Measurements from ENCODE around the gene MACROD2.

MACROD2 gene

DNA sequence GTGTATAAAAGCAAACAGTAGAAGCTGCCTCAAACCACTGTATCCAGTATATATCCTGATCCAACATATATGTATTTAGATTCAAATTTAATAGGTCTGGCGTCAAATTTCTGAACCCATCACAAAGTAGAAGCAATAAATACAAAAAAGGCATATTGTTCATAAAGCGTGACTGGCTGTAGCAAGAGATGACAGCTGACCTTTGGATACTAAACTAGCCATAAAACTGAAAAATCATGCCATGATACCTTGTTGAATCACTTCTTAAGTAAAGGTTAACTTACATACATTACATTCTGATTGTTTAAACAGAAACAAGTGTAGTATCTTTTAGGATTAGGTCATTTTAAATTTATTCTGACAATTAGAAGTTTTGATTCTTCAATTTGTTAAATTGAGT, 714.1 kb downstream of the MACROD2 start:
- no peak for DNase-seq (ENCODE audit: low read depth in 2 of 2)

DNA sequence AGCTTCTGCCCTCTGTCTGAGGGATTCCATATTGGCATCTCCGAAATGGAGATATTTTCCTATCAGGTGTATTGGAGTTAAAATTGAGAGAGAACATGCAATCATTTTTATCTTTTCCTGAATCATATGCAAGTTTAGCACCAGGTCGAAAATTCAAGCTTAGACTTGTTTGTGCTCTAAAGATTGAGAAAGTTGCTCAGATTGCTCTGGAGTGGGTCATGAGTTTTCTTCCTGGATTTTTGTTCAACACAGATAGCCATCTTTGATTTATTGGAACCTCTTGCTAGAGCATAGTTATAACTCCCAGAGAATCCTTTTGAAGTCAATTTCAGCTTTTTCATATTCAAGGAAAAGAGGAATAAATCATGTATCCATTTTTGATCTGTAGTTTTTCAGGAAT, 715.6 kb downstream of the MACROD2 start:
- DNase-seq (ENCODE audit: low read depth in 2 of 2) = no peak

DNA sequence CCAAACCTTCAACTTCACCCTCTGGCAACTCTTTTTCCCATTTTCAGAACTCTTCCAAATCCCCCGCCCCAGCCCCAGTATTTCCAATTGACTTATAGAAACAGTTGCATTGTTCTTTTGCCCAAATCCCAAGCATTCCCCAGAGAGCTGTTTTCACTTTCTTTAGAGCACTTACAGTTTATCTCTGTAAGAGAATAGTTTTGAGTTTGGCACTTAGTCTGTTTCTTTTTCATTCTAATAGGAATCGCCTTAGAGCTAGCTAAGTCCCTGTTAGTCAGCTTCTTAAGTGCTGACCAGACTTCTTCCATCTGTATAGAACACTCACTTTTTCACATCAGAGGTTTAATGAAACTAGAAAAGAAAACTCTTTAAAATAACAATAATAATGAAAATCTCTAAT, 716.3 kb downstream of the MACROD2 start:
- no peak for DNase-seq (ENCODE audit: low read depth in 2 of 2)

DNA sequence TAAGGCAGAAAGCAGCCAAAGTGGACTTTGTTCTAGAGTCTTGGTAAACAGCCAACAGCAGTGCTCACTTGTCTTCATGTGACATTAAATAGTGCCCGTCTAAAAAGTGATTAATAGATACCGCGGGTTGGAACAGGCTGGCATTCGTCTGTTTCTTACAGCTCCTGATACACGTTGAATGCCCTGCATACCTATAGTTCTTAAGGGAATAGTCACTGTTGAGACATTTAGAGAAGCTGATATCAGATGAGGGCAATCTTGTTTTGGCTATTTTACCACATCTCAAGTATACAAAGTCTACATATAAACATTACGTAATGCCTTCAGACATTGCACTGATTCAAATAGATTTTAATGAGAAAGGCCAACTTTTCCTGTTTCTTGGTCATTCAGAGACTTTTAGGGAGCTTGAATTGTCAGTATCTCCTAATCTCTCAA, 717.0 kb downstream of the MACROD2 start:
- DNase-seq (ENCODE audit: low read depth in 2 of 2) = no peak

DNA sequence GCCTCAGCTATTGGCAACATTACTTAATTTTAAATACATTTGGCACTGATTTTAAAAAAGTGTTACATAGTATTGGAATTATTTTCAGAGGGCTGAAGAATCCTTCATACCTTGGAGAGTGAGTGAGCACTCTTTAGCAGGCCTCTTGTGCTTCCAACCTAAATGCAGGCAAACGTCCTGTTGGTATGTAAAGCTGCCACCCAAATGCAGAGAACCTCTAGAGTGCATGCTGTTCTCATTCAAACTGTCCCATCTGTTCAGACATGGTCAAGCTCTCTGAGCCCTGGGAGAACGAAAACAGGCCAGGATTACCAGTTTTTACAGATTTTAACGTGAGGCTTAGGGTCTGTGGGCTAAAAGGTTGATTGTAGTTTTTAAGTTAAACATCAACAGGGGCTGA, 720.1 kb downstream of the MACROD2 start:
- no peak for DNase-seq (ENCODE audit: low read depth in 2 of 2)

DNA sequence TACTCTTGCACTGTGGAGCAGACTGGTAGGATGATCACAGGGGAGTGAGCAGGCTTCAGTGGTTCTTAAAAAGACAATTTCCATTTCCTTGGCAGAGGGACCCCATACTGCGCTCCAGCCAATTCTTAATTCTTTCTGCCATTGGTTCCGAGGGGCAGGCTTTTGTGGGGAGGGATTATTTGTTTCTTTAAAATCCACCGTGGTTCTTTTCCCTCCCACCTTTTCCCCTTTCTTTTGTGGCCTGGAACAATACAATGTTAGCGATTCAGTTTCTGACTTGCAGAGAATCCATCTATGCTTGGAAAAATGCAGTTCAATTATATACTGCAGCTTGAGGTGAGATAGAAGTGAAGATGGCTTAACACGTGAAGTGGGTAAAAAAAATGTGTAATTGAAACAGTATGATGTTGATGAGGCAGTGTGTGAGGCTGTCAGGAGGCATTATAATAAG, 721.1 kb downstream of the MACROD2 start:
- DNase-seq (ENCODE audit: low read depth in 2 of 2) = no peak

DNA sequence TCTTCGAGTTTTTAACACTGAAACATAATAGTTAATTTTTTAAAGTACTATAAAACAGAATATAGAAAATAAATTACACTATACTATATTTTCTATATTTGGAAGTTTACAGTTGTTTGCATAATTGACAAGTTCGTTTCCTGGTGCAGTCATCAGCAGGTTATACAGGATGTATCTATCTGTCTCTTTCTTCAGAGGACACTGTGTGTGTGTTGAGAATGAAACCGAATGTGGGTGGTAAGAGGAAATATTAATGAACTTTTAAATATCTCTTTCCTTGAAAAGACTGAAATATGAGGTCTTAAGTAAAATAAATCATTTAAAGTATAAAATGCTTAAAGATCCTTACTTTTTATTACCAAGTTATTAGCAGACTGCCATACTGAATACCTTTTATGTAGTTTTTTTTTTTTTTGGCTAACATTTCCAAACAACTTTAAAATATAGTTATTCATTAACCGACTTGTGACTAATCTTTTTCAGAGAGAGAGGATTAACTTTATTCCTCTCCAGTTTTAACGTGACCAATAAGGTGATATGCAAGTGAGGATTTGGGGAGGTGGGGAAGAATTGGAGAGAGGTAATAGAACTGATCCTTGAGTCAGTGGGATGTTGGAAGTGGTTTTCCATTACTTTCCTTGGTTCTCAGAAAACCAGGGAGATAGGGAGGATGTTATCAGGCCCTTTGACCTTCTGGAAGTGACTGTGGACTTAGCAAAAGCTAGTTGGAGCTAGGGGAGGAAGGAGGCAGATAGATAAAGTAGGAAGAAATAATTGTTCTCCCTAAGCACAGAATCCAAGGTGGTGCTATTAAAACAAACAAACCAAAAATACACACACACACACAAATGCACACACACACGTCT, 722.1 kb downstream of the MACROD2 start:
- no peak for DNase-seq (ENCODE audit: low read depth in 2 of 2)

DNA sequence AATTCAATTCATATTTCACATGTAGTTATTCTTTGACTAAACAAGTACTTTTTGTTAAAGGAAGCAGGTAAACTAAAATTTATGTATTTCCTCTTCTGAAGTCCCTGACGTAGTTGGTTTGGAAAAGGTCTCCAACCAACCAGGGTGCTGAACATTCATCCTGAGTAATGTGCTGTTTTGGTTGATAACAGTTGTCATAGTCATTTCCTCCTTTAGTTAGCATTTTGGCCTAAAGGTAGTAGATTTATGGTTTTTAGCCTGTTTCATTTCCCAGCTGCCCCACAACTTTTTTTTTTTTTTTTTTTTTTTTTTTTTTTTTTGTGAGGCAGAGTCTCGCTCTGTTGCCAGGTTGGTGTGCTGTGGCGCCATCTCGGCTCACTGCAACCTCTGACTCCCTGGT, 724.9 kb downstream of the MACROD2 start:
- DNase-seq (ENCODE audit: low read depth in 2 of 2) = no peak

DNA sequence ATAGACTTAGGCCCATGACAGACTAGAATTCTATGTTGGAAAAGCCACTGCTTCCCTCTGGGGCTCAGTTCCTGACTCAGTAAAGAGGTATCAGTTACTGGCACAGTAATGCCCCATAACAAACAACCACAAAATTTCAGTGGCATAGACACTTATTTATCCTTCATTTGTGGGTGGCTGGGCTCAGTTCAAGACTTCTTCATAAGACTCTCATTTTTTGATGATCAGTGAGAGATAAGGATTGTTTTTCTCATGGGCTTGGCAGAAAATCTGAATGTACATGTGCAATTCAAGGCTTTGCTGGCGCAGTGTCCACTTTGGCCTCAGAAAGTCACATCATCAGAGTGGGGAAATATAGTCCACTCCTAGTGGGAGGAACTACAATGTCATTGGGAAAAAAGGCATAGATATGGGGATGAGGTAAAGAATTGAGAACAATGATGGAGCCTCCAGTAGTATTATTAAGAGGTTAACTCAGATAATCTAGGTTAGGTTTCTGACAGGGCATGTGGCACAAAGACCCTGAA, 726.7 kb downstream of the MACROD2 start:
- DNase-seq (ENCODE audit: low read depth in 2 of 2) = no peak

DNA sequence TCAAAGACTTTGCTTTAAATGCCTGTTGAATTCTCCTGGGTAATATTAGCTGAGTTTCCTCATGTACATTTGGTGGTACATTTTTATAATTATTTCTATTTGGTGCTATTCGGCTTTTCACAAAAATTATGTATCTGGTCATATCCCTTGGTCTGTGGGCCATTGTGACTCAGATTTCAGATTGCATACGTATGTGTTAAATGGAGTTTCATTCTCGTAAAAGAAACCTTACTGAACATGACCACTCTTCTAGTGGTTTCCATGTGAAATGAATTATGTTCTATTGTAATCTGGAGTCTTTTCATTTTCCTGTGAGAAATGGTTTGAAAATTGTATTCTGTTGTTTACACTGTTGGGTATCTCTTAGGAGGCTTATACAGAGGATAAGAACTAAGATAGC, 728.3 kb downstream of the MACROD2 start:
- DNase-seq (ENCODE audit: low read depth in 2 of 2) = no peak

DNA sequence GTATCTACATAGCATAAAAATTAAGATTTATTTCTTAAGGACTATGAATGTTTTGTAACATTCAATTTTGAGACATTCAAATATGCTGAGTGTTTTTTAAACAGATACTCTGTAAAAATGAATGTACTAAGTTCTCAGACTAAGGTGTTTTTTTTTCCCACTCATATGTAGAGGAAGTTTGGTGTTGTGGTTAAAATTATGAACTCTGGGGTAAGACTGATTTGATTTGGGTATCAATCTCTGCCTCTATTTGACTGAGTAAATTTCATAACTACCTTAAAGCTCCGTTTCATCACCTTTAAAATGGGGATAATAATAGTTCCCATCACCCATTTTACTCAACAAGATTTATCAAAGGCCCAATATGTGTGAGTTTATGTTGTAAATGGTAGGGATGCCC, 728.7 kb downstream of the MACROD2 start:
- no peak for DNase-seq (ENCODE audit: low read depth in 2 of 2)

DNA sequence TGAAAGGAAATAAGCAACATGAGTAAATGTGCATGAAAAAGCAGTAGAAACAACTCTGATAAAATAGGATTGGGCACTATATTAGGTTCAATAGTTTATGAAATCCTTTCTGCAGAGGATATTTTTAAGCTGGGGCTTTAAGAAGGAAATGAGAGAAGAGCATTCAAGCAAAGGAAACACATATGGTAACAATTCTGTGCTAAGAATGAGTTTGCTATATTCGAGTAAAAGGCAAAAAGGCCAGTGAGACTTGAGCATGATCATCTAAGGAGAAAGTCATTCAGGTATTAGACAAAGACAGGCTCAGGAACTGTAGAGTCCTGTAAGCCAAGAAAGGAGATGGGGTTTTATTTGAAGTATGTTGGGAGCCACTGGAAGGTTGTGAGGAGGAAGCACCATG, 729.2 kb downstream of the MACROD2 start:
- no peak for DNase-seq (ENCODE audit: low read depth in 2 of 2)

DNA sequence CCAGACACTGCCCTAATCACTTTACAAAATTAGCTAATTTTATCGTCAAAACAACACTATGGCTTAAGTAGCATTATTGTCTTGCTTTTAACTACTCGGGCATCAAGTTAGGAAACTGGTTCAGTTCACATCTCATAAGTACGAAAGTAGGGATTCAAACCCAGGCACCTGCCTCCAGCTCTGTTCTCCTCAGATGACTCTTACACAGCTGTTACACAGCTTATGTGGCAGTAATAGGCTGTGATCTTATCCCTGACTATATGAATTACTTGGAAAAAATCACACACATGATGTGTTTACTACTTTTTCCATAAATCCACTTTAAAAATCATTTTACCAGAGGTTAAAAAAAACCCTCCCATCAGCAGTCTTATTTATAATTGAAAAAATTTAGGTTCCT, 731.3 kb downstream of the MACROD2 start:
- DNase-seq (ENCODE audit: low read depth in 2 of 2) = no peak

DNA sequence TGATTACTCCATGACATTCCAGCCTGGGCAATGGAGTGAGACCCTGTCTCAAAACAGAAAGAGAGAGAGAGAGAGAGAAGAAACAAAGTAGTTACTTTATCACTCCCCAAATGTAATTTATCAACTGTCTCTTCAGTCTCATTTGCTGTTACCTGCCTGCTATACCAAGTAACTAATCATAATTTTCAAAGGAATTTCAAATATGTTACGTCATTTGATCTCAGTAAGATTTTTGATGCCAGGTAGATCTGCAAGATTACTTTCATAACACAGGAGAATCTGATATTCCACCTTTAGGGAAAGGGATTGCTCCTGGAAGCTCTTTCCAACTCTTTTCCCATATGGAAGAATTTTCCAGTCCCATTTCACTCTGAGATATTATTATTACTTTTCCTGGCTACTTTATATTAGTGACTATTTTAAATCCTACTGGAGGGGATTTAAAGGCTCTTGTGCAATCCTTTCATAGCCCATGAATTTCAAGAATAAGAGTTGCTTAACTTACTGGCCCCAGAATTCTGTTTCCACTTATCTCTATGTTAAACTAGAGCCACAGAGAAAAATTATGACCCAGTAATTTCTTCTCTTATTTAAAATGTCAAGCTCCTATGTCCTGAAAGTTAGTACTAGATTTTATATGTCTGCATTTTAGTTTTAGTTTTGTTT, 732.3 kb downstream of the MACROD2 start:
- DNase-seq (ENCODE audit: low read depth in 2 of 2) = no peak

DNA sequence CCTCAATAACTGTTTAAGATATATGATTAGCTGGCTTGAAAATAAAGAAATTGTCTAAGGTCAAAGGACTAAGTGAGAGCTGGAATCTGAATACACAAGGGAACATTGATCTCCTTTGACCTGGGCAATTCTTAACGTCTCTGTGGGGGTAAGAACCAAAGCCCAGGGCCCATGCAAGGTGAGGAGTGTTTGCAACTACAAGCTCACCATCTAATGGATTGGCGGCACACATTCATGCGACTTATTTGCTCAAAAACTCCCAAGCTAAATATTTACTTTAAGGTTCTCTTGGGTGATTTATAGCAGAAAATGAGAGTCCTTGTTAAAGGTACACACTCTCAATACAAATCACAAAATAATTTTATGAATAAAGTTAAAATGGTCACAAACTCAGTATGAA, 734.1 kb downstream of the MACROD2 start:
- DNase-seq (ENCODE audit: low read depth in 2 of 2) = no peak

DNA sequence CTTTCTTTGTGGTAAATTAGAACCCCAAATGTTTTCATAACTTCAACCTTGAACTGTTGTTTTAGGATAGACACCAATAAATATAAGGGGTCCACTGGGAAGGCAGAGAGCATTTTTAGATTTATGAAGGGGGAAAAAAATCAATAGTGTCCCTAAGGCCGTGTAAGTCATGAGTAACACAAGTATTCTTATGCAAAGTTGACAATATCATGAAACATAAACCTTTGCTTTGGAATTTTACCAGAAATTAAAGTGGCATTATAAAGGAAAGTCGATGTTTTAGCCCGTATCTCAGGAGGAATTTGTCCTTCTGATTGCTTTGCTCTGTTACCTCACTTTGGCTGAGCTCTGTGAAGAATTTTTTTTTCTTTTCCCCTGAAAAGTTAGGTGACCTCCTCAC, 737.0 kb downstream of the MACROD2 start:
- DNase-seq (ENCODE audit: low read depth in 2 of 2) = no peak

DNA sequence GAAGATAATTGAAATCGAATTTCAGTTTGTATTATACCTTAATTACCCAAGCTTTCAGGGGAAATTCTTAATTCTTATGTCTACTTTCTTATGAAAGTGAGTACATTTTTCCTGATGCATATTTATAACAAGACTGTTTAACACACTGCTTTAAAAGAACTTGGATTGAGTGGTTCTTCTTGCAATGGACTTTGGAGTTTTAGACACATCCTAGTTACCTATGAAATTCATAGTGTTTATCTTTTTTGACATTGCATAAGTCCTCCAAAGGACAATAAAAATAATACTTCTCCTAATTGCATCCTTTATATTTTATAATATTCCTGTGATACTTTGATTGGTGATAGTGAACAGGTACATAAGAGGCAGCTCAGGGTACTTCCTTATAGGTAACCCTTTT, 737.7 kb downstream of the MACROD2 start:
- DNase-seq (ENCODE audit: low read depth in 2 of 2) = no peak

DNA sequence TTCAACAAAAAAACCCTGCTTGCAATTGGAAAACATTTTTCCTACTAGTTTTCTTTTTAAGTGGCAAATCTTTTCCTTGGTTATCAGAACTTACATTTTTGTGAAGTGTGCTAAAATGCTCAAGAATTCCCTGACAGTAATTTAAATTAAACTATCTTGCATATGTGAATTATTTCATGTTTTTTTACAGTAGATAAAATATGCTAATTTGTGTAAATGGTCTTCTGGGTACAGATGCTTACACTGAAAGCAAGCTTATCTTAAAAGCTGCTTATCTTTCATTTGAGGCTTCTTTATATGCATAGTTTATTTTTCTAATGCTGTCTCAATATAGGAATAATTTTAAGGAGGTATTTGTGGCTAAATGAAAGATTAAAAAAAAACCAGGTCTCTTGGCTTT, 745.1 kb downstream of the MACROD2 start:
- no peak for DNase-seq (ENCODE audit: low read depth in 2 of 2)

DNA sequence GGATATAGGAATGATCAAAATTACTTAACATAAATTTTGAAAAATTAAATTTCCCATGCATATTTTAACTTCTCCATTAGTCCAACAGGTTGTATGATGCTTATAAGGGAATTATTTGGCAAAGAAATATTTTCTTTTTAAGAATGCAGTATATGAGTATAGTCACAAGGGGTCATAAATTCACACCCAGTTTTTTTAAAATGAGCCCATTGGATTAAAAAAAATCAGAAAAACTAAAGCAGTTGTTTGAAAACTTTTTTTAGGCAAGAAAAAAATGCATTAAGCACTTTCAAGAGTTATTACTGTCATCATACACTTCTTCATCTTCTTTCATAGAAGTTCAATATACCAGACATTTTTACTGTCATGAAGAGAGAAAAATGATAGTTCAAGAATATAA, 746.3 kb downstream of the MACROD2 start:
- DNase-seq (ENCODE audit: low read depth in 2 of 2) = no peak

DNA sequence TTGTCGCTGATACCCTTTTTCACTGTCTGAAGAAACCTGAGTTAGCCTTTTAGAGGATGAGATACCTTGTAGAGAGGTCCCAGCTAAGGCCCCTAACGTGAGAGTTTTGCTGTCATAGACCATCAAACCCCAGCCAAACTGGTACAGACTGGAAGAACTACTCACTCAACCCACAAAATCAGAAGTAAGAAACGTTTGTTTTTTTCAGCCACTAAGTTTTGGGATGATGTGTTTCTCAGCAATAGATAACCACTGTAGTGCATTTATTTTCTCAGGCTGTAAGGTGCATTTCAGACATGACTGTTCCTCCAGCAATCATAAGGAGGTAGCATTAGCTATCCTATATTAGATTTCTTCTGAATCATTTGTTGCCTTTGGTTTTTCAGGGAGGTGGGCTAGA, 749.4 kb downstream of the MACROD2 start:
- no peak for DNase-seq (ENCODE audit: low read depth in 2 of 2)

DNA sequence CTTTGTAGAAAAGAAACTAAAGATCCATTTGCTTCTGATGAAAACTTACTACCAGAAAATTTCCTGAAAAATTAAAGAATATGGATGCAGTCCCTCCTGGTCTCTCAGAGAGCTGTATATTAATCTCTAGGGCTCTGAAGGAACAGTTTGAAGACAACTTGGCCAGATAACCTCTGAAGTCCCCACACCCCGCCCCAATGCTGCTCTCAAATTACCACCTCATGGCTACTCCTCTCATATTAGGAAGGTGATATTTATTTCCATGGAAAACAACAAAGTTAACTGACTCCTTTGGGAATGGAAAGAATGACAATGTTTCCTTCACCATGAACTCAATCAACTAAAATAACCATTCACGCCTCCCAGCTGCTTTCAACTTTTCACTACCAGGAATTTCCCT, 750.5 kb downstream of the MACROD2 start:
- DNase-seq (ENCODE audit: low read depth in 2 of 2) = no peak

DNA sequence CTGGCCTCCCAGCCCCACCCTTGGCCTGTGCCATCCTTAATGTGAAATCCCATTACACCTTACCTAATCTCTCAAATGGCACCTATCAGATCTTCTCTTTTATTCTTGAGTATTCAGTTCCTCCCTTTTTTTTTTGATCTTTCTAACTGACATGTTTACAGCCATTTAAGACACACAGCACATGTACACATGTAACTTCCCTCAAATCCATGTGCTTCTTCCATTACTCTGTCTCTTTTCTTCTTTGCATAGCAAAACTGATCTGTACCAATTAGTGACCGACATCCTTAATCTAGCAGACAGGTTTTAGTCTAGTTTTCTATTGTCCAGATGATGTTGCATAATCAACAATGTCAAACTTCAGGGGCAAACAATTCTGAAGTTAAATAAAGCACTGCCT, 755.9 kb downstream of the MACROD2 start:
- no peak for DNase-seq (ENCODE audit: low read depth in 2 of 2)

DNA sequence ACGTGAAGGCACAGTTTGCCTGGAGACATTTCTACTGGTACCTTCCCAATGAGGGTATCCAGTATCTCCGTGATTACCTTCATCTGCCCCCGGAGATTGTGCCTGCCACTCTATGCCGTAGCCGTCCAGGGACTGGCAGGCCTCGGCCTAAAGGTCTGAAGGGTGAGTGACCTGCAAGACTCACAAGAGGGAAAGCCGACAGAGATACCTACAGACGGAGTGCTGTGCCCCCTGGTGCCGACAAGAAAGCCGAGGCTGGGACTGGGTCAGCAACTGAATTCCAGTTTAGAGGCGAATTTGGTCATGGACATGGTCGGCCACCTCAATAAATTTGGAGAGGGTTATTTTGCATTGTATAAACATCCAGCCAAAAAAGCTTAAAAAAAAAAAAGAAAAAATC, 762.4 kb downstream of the MACROD2 start:
- DNase-seq (ENCODE audit: low read depth in 2 of 2) = no peak

All from stimulated activated CD8-positive, alpha-beta memory T cell treated with anti-CD3 and anti-CD28 coated beads, Interleukin-2, amount 100 ng/mL, for 1 hour (primary cell).